CD4-positive, alpha-beta T cell (primary cell): ENCODE data around the gene ZBTB24. TPM values are rescaled to one million over a fixed set of nuclear protein-coding genes. Genes with fewer than 3 reads are reported as not detected.

Experiments used
- ATAC-seq: fragments of 200-7000 bp; cut with Tn5 transposase; one replicate; pipeline ENCODE4 v1.10.0; 2022; ENCODE audit warnings: mild to moderate bottlenecking; ENCODE audit not compliant: poor library complexity
- CTCF ChIA-PET: fragments of 350-600 bp; sonication (Branson Sonifier 250); formaldehyde crosslinking; loops from one replicate; lab custom pipeline; 2021; ENCODE audit warnings: antibody characterized with exemption, inconsistent platforms; lab: Charles Lee
- POLR2A ChIA-PET: fragments of 350-600 bp; sonication (Branson Sonifier 250); formaldehyde crosslinking; loops from one replicate; lab custom pipeline; 2021; ENCODE audit warnings: antibody characterized with exemption, inconsistent platforms; lab: Charles Lee
- DNase-seq, 14 experiments: peaks; one replicate each; pipeline ENCODE4 v3.0.0-alpha.2; 2013 to 2020; ENCODE audit warnings: mixed read lengths in 2 of 14
- H3K27ac ChIP-seq, 2 donors: one replicate each; pipeline versions ENCODE4 v1.5.1 to v1.7.0; 2013; ENCODE audit warnings: low read length in 2 of 2, low read depth in 1 of 2, mild to moderate bottlenecking in 1 of 2
- H3K27me3 ChIP-seq, 2 experiments: 1 replicate in 1 of 2; 2 replicates in 1 of 2; pipeline versions ENCODE4 v1.6.1 to v1.7.0; 2013; ENCODE audit warnings: low read length in 2 of 2, control low read depth in 1 of 2, mild to moderate bottlenecking in 1 of 2, moderate library complexity in 1 of 2; ENCODE audit not compliant: insufficient read depth in 2 of 2, control insufficient read depth in 1 of 2
- H3K36me3 ChIP-seq: one replicate; pipeline ENCODE4 v1.6.1; 2013; ENCODE audit warnings: low read length, control low read depth; ENCODE audit not compliant: insufficient read depth
- H3K4me1 ChIP-seq: one replicate; pipeline ENCODE4 v1.6.1; 2013; ENCODE audit warnings: low read length, control low read depth; ENCODE audit not compliant: insufficient read depth
- H3K4me3 ChIP-seq: one replicate; pipeline ENCODE4 v1.5.1; 2013; ENCODE audit warnings: mild to moderate bottlenecking, low read length, moderate library complexity
- H3K9me3 ChIP-seq, 2 experiments: 1 replicate in 1 of 2; 2 replicates in 1 of 2; pipeline versions ENCODE4 v1.6.1 to v1.7.0; 2013; ENCODE audit warnings: low read length in 2 of 2, mild to moderate bottlenecking in 2 of 2, control low read depth in 1 of 2, moderate library complexity in 1 of 2; ENCODE audit not compliant: control insufficient read depth in 1 of 2, insufficient read depth in 1 of 2
- H3K27ac Mint-ChIP-seq: one replicate; pipeline ENCODE4 v1.8.0; 2020; ENCODE audit warnings: mixed read lengths
- H3K27me3 Mint-ChIP-seq: one replicate; pipeline ENCODE4 v1.8.0; 2021; ENCODE audit warnings: mixed read lengths
- H3K36me3 Mint-ChIP-seq: one replicate; pipeline ENCODE4 v1.8.0; 2021; ENCODE audit warnings: low read depth, mixed read lengths
- H3K4me1 Mint-ChIP-seq: one replicate; pipeline ENCODE4 v1.8.0; 2021; ENCODE audit warnings: low read depth, mixed read lengths
- H3K4me3 Mint-ChIP-seq: one replicate; pipeline ENCODE4 v1.8.0; 2020; ENCODE audit warnings: mild to moderate bottlenecking, mixed read lengths
- H3K9me3 Mint-ChIP-seq: one replicate; pipeline ENCODE4 v1.8.0; 2020; ENCODE audit warnings: mixed read lengths
- intact Hi-C, 2 experiments: fragments of 100-400 bp; cut with DNase I in 1 of 2; cut with micrococcal nuclease in 1 of 2; formaldehyde crosslinking; loops; one replicate each; pipeline versions ENCODE4 v1.15.1 to v1.9.0; 2023 to 2025; cut with DNase I, micrococcal nuclease
- total RNA-seq, 174 experiments: library from RNA in 2 of 174; stranded (reverse) in 2 of 174; gene quantifications; one replicate each; pipeline ENCODE4 v1.2.3 and lab custom pipeline; 2021 to 2026
- TF ChIP-seq, protein P1 (sequence below): fragments of 200-600 bp; IDR thresholded peaks from one replicate; pipeline ENCODE4 v1.8.0; 2022; ENCODE audit warnings: antibody characterized with exemption, mild to moderate bottlenecking

The ZBTB24 gene
- total RNA-seq, 2 experiments from 2014 or later = 10.4 to 10.5 TPM

DNA sequence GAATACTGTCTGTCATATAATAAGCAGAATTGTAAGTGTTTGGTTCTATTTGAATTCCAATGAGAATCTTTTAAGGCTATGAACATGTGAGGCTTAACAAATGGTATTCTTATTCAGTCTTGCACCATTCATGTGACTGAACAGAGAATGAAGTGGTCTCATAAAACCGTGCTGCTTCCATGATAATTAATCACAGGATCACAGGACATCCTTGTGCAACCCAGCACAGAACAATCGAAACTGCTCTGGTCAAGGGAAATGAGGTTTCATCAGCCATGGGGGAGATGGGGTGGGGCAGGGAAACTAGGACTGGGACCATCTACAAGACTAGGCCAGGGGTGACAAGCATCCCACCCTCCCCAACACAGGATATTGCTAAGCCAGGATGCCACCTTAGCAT, 48.6 kb downstream of the ZBTB24 start:
- Histone ChIP-seq H3K9me3 (no peaks in the 10 kb centered on the region), H3K4me1 (peaks cover 1% of the 10 kb centered on the region), H3K36me3 (no peaks in the 10 kb centered on the region), H3K27me3 (no peaks in the 10 kb centered on the region), H3K4me3 (no peak overlapping the region), H3K27ac (no peak overlapping the region)
- Mint-ChIP-seq H3K27ac (no peak overlapping the region), H3K9me3 (no peaks in the 10 kb centered on the region), H3K4me1 (no peaks in the 10 kb centered on the region), H3K4me3 (no peak overlapping the region), H3K36me3 (no peaks in the 10 kb centered on the region), H3K27me3 (no peaks in the 10 kb centered on the region)
- ATAC-seq = no peak
- TF ChIP-seq, protein P1, sequence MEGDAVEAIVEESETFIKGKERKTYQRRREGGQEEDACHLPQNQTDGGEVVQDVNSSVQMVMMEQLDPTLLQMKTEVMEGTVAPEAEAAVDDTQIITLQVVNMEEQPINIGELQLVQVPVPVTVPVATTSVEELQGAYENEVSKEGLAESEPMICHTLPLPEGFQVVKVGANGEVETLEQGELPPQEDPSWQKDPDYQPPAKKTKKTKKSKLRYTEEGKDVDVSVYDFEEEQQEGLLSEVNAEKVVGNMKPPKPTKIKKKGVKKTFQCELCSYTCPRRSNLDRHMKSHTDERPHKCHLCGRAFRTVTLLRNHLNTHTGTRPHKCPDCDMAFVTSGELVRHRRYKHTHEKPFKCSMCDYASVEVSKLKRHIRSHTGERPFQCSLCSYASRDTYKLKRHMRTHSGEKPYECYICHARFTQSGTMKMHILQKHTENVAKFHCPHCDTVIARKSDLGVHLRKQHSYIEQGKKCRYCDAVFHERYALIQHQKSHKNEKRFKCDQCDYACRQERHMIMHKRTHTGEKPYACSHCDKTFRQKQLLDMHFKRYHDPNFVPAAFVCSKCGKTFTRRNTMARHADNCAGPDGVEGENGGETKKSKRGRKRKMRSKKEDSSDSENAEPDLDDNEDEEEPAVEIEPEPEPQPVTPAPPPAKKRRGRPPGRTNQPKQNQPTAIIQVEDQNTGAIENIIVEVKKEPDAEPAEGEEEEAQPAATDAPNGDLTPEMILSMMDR = no peak
- DNase-seq = no peak
- CTCF ChIA-PET = no interaction called here
- POLR2A ChIA-PET = no interaction called here
- intact Hi-C loops = no loop called here

- no peak overlapping the region for H3K4me3 Mint-ChIP-seq
- Histone ChIP-seq H3K9me3 (no peaks in the 10 kb centered on the region), H3K27ac (no peak overlapping the region), H3K27me3 (no peaks in the 10 kb centered on the region), H3K4me1 (no peaks in the 10 kb centered on the region), H3K36me3 (no peaks in the 10 kb centered on the region), H3K4me3 (no peak overlapping the region)
- TF ChIP-seq, protein P1 = no peak
- no peaks in the 10 kb centered on the region for H3K9me3 Mint-ChIP-seq
- ATAC-seq (no peak), DNase-seq (no peak)
- H3K27ac Mint-ChIP-seq = no peak overlapping the region
- intact Hi-C loops = no loop called here
- H3K4me1 Mint-ChIP-seq = no peaks in the 10 kb centered on the region
- CTCF ChIA-PET = no interaction called here
- H3K36me3 Mint-ChIP-seq = no peaks in the 10 kb centered on the region
- POLR2A ChIA-PET = no interaction called here
- H3K27me3 Mint-ChIP-seq = no peaks in the 10 kb centered on the region
Measured at GRCh38 chr6:109429496-109429895, 53.5 kb downstream of the ZBTB24 start.

DNA sequence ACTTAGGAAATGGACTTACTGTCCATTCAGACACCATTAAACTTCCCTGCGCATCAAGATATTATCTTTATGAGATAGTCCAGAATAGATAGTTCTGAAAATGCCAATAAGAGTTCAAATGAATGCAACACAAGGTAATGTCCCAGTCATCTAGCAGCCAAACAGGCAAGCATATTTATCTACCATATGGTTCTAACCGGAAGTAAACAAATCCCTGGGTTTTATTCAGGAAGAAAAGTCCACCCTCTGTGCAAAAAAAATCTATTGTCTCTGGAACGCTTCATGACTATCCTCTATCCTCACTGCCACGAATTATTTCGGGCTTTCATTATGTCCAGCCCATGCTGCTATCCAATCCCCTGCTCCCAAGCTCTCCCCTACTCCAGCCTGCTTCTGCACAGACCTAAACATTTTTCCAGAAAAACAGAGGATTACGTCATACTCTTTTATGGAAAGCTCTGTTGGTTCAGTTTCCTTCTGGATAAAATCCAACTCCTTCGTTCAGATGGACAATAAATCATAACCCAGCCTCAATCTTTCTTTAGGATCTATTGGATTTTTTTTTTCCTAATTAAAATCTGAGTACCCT, 54.0 kb downstream of the ZBTB24 start:
- H3K9me3 Mint-ChIP-seq = no peaks in the 10 kb centered on the region
- Histone ChIP-seq H3K9me3 (no peaks in the 10 kb centered on the region), H3K27me3 (no peaks in the 10 kb centered on the region), H3K4me3 (no peak overlapping the region), H3K27ac (no peak overlapping the region), H3K4me1 (no peaks in the 10 kb centered on the region), H3K36me3 (no peaks in the 10 kb centered on the region)
- no peak overlapping the region for H3K27ac Mint-ChIP-seq
- H3K4me3 Mint-ChIP-seq = no peak overlapping the region
- ChIA-PET CTCF (no interaction called here), POLR2A (no interaction called here)
- no peaks in the 10 kb centered on the region for H3K36me3 Mint-ChIP-seq
- ATAC-seq = no peak
- DNase-seq = no peak
- H3K27me3 Mint-ChIP-seq = no peaks in the 10 kb centered on the region
- no peaks in the 10 kb centered on the region for H3K4me1 Mint-ChIP-seq
- intact Hi-C loops = no loop called here
- TF ChIP-seq, protein P1 = no peak
